HG03095 (cell line): Measurements from ENCODE around the gene RASSF3.
"Not testable (repeated sequence)": the region's sequence is repeated elsewhere in the genome, so short reads cannot be mapped to it uniquely, and the experiment has no call there.

ENCODE experiments used
- ATAC-seq: cut with Tn5 transposase; IDR thresholded peaks from one replicate; pipeline ENCODE4 v1.9.1; 2021; ENCODE audit warnings: moderate library complexity; ENCODE audit not compliant: unreplicated experiment

Gene RASSF3

GRCh38 chr12:64633011-64633939 is 23.0 kb downstream of the RASSF3 start:
- ATAC-seq: no peak

DNA sequence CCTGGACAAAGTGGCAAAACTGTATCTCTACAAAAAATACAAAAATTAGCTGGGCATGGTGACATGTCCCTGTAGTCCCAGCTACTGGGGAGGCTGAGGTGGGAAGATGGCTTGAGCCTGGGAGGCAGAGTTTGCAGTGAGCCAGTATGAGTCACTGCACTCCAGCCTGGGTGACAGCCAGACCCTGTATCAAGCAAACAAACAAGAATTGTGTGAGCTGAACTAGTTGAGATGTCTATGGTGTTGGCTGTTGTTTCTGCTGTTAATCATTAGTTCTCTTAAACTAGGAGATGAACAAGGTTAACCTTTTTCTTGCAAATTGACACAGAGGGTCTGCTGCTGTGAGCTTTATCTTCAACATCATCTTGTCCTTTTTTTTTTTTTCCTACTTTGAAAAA is 23.6 kb downstream of the RASSF3 start:
- no peak for ATAC-seq

DNA sequence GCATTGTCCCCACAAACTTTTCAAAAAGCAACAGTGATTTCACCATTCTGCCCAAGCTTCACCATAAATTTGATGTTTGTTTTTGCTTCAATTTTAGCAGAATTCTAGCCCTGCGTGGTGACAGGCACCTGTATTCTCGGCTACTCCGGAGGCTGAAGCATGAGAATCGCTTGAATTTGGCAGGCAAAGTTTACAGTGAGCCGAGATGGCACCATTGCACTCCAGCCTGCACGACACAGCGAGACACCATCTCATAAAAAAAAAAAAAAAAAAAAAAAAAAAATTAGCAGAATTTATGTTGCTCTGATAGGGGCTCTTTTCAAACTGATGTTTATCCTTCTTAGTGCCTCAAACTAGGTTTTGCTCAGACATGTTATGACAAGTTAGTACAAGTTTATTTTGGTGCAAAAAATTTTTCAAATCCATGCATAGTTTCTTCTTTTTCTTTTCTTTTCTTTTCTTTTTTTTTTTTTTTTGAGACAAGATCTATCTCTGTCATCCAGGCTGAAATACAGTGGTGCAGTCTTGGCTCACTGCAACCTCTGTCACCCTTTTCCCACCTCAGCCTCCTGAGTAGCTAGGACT is 24.3 kb downstream of the RASSF3 start:
- ATAC-seq: no peak

DNA sequence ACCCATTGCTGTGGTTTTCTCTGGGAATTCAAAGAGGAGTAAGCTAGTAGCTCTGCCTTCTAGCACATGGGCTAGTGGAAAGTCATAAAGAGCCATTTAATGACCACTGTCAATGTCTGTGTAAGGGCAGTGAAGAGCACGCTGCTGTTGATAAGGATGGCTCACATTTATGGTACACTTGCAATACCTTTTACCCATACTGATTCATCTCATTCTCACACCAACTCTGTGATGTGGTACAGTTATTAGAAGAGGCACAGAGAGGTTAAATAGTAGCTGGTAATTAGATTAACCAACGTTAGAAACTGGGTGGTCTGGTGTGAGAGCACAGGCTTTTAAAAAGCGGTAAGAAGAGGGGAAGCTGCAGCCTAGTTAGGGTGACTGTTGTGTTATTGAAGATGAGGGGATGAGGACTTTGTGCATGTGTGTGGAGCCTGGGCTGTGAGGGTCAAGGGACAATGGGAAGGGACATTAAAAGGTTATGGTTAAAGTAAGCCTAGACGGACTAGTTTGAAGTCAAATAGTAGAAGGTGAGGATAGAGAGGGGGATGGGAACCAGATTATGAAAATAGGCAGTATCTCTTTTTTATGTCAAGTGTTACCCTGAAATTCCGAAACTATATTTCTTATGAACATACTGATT is 25.2 kb downstream of the RASSF3 start:
- ATAC-seq: no peak

- ATAC-seq: no peak
Measured at GRCh38 chr12:64636856-64637255, 26.6 kb downstream of the RASSF3 start.

DNA sequence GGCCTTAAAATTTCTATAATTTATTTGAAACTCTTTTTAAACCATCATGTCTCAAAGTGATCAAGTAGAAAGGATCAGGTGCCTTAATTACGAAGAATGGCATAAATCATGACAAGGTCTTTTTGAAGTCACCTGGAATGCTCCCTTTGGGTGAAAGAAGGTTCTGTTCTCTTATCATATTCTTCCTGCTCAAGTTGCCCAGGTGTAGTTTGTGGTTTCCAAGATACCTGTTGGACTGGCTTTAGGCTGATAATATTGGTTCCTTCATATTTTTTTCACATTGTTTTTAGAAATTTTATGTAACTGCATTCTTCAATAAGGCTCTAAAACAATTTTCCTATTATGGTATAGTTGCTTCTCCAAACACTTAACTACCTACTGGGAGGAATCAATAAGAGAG is 29.2 kb downstream of the RASSF3 start:
- no peak for ATAC-seq

DNA sequence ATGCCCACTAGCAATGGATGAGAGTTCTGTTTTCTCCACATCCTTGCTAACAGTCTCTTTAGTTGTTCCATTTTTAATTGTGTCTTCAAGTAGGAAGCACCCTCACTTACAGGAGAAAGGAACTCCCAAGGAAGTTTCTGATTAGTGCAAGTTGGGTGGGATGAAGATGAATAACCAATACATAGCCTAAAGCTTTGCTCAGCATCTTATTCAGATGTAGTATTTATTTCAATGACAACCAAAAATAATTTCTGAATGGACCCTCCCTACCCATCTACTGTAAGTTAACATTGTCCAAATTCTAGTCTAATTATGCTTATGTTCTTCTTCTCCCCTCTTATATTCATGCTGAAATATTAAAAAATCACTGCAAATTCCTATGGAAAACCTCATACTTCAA is 36.0 kb downstream of the RASSF3 start:
- no peak for ATAC-seq

GRCh38 chr12:64649487-64649886 is 39.2 kb downstream of the RASSF3 start:
- no peak for ATAC-seq

DNA sequence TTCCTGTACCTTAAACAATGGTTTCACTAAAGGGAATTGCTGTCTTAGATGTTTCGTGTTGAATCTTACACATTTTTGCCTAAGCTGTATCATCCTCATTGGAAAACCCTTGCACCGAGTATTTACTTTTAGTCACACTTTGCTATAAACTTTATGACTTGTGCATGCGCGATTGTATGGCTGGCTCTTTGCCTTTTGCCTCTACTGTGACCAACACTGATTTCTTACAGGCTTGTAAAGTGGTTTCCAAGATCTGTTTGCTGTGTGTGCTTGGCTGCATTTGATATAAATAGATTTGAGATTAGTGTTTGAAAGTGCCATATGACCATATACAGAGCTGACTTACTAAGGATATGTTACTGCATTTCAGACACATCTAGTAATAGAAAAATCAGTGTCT is 40.5 kb downstream of the RASSF3 start:
- no peak for ATAC-seq

DNA sequence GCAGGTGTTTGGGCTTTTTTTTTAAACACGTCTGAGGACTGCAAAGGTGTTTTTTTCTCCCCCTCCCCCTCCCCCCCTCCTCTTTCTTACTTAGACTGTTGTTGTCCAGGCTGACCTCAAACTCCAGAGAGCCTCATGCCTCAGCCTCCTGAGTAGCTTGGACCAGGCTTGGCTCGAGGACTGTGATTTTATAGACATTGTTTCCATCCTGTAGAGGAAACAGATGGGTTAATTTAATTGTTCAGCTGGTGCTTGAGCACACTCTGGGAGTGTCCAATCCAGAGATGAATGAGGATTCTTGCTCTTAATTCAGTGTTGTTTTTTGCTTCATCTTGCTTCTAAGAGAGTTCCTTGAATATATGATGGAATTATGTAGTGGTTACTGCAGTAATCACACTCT is 42.1 kb downstream of the RASSF3 start:
- ATAC-seq: no peak

DNA sequence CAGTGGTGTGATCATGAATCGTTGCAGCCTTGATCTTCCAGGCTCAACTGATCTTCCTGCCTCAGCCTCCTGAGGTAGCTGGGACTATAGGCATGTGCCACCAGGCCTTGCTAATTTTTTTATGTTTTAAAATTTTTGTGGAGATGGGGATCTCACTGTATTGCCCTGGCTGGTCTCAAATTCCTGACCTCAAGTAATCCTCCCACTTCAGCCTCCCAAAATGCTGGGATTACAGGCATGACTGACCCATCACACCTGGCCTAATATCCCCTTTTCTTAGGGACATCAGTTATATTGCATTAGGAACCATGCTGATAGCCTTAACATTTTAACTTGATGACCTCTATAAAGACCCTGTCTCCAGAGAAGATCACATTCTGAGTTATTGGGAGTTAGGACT is 42.8 kb downstream of the RASSF3 start:
- no peak for ATAC-seq

DNA sequence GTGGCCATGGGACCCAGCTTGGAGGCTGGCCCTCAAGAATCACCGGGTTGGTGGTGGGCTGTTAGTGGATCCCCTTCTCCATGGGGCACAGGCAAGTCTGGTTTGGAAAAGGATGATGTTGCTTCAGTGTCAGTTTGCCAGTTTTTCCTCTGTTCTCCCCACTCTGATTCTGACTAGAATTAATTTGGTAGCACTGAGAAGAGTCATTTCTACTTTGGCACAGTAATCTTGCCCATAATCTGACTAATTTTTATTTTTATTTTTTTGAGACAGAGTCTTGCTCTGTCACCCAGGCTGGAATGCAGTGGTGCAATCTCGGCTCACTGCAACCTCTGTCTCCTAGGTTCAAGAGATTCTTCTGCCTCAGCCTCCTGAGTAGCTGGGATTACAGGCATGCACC is 43.6 kb downstream of the RASSF3 start:
- not testable (repeated sequence) for ATAC-seq

- no peak for ATAC-seq
Measured at GRCh38 chr12:64655141-64655540, 44.8 kb downstream of the RASSF3 start.

- ATAC-seq: no peak
Measured at GRCh38 chr12:64656429-64656828, 46.1 kb downstream of the RASSF3 start.

DNA sequence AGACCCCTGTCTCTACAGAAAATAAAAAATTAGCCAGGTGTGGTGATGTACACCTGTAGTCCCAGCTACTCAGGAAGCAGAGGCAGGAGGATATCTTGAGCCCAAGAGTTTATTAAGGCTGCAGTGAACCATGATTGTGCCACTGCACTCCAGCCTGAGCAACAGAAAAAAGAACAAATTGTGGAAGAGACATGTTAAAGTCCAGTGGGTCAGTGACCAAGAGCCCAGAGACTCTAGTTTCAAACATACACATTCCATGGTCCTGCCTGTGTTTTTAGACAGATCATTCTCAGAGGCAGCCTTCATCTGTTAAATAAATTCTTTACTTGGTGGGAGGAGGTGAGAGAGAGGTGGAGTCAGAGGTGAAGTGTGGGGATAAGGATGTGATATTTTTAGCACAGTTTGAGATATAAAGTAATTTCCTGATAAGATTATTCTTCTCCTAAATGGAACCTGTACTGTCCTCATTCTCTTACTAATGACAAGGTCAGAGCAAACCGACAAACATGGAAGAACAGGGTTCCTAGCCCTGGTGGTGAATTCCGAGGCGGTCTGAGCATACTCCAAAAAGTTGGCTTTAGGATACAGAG is 48.7 kb downstream of the RASSF3 start:
- ATAC-seq: no peak

DNA sequence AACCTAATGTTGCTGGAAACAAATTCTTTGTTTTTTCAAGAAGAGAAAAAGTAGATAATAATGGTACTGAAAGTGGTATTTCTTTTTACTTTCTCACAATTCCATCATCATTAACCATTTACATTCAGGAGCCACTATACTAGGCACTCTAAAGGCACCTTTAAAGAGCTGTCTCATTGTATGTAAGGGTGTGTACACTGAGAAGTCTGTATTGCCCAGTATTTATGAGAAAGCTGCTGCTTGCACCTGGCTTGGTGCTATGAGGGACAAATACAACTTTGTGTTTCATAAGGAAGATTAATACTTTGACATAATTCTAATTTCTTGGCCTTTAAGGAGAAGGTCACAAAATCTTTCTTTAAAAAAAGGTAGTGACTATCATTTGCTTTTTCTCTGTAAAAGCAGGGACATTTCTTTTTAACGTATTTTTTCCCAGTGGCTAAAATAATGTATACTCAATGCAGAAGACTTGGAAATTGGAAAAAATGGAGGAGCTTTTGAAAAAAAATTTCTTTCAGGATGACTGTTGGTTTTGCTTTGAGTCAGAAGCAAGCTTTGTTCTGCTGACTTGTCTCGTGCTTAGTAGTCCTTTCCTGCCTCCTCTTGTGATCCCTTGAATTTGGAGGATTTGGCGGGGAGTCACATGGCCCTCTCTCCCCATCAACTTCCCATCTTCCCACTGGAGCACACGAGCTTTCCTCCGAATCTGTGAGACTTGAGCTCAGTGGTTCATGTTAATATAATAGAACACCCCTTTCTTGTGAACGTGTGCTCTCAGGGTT is 50.1 kb downstream of the RASSF3 start:
- ATAC-seq: peak; percentile 62

- ATAC-seq: no peak
Measured at GRCh38 chr12:64663015-64663414, 52.7 kb downstream of the RASSF3 start.

GRCh38 chr12:64665514-64665913 is 55.2 kb downstream of the RASSF3 start:
- peak; percentile 29 for ATAC-seq

- peak; percentile 51 for ATAC-seq
Measured at GRCh38 chr12:64666054-64666914, 56.0 kb downstream of the RASSF3 start.

DNA sequence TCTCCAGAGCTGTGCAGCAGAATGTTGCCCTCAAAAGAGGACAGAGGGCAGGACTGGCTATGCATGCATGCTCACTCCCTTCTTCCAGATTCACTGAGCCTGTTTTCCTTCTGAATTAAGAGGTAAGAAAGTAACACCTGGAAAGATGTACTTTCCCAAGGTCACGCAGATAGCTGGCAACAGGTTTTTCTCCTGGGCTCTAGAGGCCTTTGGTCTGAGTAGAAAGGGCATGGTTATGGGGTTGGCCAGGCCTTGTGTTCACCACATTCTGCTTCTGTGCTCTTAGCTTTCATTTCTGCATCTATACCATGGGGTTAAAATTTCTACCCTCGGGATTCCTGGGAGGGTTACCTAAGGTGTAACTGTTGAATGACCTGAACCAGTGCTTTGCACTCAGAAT is 57.5 kb downstream of the RASSF3 start:
- no peak for ATAC-seq
